Smooth muscle cell (in vitro differentiated cells): ENCODE results near the gene LRP1B. TPM values are rescaled to one million over a fixed set of nuclear protein-coding genes. Genes with fewer than 3 reads are reported as not detected.

Source experiments
- DNase-seq: peaks from one replicate; lab custom pipeline; 2025; ENCODE audit not compliant: unreplicated experiment; lab: John Stamatoyannopoulos, UW
- H2AFZ ChIP-seq: fragments of 200-600 bp; sonication (generic); 2 replicates; pipeline ENCODE4 v1.6.0; 2016; ENCODE audit warnings: antibody characterized with exemption, low read depth, mild to moderate bottlenecking
- H3F3A ChIP-seq: fragments of 200-600 bp; sonication (generic); 2 replicates; pipeline ENCODE4 v1.6.0; 2017; ENCODE audit warnings: antibody characterized with exemption, low read depth
- H3K27ac ChIP-seq: fragments of 200-600 bp; sonication (generic); 2 replicates; pipeline ENCODE4 v1.5.1; 2016; ENCODE audit warnings: low read depth, mild to moderate bottlenecking
- H3K27me3 ChIP-seq: fragments of 200-600 bp; sonication (generic); 2 replicates; pipeline ENCODE4 v1.6.1; 2016; ENCODE audit warnings: low read depth, mild to moderate bottlenecking
- H3K36me3 ChIP-seq: fragments of 200-600 bp; sonication (generic); 2 replicates; pipeline ENCODE4 v1.5.1; 2016; ENCODE audit warnings: low read depth
- H3K4me1 ChIP-seq: fragments of 200-600 bp; sonication (generic); 2 replicates; pipeline ENCODE4 v1.5.1; 2016; ENCODE audit warnings: low read depth
- H3K4me2 ChIP-seq: fragments of 200-600 bp; sonication (generic); 2 replicates; pipeline ENCODE4 v1.6.0; 2016; ENCODE audit warnings: mild to moderate bottlenecking
- H3K4me3 ChIP-seq: fragments of 200-600 bp; sonication (generic); 2 replicates; pipeline ENCODE4 v1.5.1; 2016; ENCODE audit warnings: mild to moderate bottlenecking
- H3K79me2 ChIP-seq: fragments of 200-600 bp; sonication (generic); 2 replicates; pipeline ENCODE4 v1.6.0; 2016; ENCODE audit warnings: low read depth, mild to moderate bottlenecking
- H3K9ac ChIP-seq: fragments of 200-600 bp; sonication (generic); 2 replicates; pipeline ENCODE4 v1.6.0; 2016; ENCODE audit warnings: low read depth
- H3K9me3 ChIP-seq: fragments of 200-600 bp; sonication (generic); replicated peaks from 2 replicates; pipeline ENCODE4 v1.5.1; 2016; ENCODE audit warnings: low read depth
- H4K20me1 ChIP-seq: fragments of 200-600 bp; sonication (generic); 2 replicates; pipeline ENCODE4 v1.6.0; 2016; ENCODE audit warnings: low read depth
- WGBS: methylation state at CpG from one replicate; pipeline ENCODE4 v1.1.7; 2016; ENCODE audit warnings: low lambda C conversion rate; 5-methylcytosine and 5-hydroxymethylcytosine counted together
- microRNA-seq: library from miRNA; unstranded; fragments of <30 nt; microRNA quantifications from one replicate; pipeline ENCODE4, GENCODE V29; 2016; ENCODE audit warnings: borderline number of aligned reads
- polyA plus RNA-seq: library from polyadenylated mRNA; unstranded; fragments of >200 nt; fragmentation: Nextera tagmentation; extraction: Ambion mirVana; gene quantifications from 2 replicates; pipeline ENCODE4 v1.2.1, GENCODE V29; 2016
- small RNA-seq: library from RNA; depleted of rRNA; stranded (forward); fragments of <200 nt; gene quantifications from one replicate; pipeline ENCODE3, GENCODE V24; 2014
- total RNA-seq: library from RNA; depleted of rRNA; stranded (reverse); fragments of >200 nt; gene quantifications from 2 replicates; pipeline ENCODE4 v1.2.3, GENCODE V29; 2014
- TF ChIP-seq, protein P1 (sequence below): fragments of 200-600 bp; sonication (generic); IDR thresholded peaks from 2 replicates; pipeline ENCODE4 v1.5.1; 2017; ENCODE audit warnings: borderline replicate concordance, mild to moderate bottlenecking, antibody characterized with exemption; ENCODE audit not compliant: insufficient read depth, poor library complexity, severe bottlenecking

LRP1B gene
- total and polyA plus RNA-seq, 2 experiments from 2014 or later, result 0.08 to 2.9 TPM

GRCh38 chr2:140185076-140185475 lies 1945.7 kb downstream of the LRP1B start:
- Histone ChIP-seq H3F3A (no peaks in the 10 kb centered on the region), H3K9ac (no peak overlapping the region), H3K27me3 (no peaks in the 10 kb centered on the region), H3K36me3 (no peaks in the 10 kb centered on the region), H3K4me2 (no peak overlapping the region), H3K4me1 (no peaks in the 10 kb centered on the region), H3K79me2 (no peaks in the 10 kb centered on the region), H3K4me3 (no peak overlapping the region), H3K9me3 (no peaks in the 10 kb centered on the region), H3K27ac (no peak overlapping the region), H2AFZ (no peak overlapping the region), H4K20me1 (no peaks in the 10 kb centered on the region)
- DNase-seq, result no peak
- TF ChIP-seq, protein P1, sequence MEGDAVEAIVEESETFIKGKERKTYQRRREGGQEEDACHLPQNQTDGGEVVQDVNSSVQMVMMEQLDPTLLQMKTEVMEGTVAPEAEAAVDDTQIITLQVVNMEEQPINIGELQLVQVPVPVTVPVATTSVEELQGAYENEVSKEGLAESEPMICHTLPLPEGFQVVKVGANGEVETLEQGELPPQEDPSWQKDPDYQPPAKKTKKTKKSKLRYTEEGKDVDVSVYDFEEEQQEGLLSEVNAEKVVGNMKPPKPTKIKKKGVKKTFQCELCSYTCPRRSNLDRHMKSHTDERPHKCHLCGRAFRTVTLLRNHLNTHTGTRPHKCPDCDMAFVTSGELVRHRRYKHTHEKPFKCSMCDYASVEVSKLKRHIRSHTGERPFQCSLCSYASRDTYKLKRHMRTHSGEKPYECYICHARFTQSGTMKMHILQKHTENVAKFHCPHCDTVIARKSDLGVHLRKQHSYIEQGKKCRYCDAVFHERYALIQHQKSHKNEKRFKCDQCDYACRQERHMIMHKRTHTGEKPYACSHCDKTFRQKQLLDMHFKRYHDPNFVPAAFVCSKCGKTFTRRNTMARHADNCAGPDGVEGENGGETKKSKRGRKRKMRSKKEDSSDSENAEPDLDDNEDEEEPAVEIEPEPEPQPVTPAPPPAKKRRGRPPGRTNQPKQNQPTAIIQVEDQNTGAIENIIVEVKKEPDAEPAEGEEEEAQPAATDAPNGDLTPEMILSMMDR, result no peak

- H3K36me3 ChIP-seq, result no peaks in the 10 kb centered on the region
- no peaks in the 10 kb centered on the region for H3K4me1 ChIP-seq
- H4K20me1 ChIP-seq, result no peaks in the 10 kb centered on the region
- H3K4me2 ChIP-seq, result no peak overlapping the region
- WGBS, result 88% methylated on average over 6 of the region's 6 CpGs
- no peak overlapping the region for H3K27ac ChIP-seq
- no peaks in the 10 kb centered on the region for H3F3A ChIP-seq
- H3K79me2 ChIP-seq, result no peaks in the 10 kb centered on the region
- no peak for DNase-seq
- no peak overlapping the region for H3K9ac ChIP-seq
- H3K4me3 ChIP-seq, result no peak overlapping the region
- H2AFZ ChIP-seq, result no peak overlapping the region
- H3K27me3 ChIP-seq, result no peaks in the 10 kb centered on the region
- TF ChIP-seq, protein P1, result no peak
- H3K9me3 ChIP-seq, result no peaks in the 10 kb centered on the region
These were observed 1947.6 kb downstream of the LRP1B start for GRCh38 chr2:140183056-140183765.

Small RNA genes within 50 kb of the gene (microRNA-seq; reads per million reads assigned to microRNA genes)
- gene MIR7157, result not detected

Small RNA genes within 50 kb of the gene (small RNA-seq; reads per million reads assigned to genes)
- gene AC068287.1 (not detected), gene MTCO1P44 (not detected), gene RF00019 (not detected), gene RF02271 (not detected), gene RNU6-904P (not detected)
